PC-3 (cell line): ENCODE measurements around the gene PER2.

Experiments used
- EZH2 ChIP-seq: fragments of 300-600 bp; sonication (generic); IDR thresholded peaks from one replicate; pipeline ENCODE4 v1.6.1; 2017; ENCODE audit warnings: antibody characterized with exemption, mild to moderate bottlenecking, low read length; ENCODE audit not compliant: unreplicated experiment
- TF ChIP-seq, protein P1 (sequence below): fragments of 300-600 bp; sonication (generic); conservative IDR thresholded peaks from 2 replicates; pipeline ENCODE4 v1.5.1; 2017; ENCODE audit warnings: antibody characterized with exemption, low read depth, mild to moderate bottlenecking, low read length

GRCh38 chr2:238247002-238247822 is 41.2 kb downstream of the PER2 start:
- TF ChIP-seq, protein P1, sequence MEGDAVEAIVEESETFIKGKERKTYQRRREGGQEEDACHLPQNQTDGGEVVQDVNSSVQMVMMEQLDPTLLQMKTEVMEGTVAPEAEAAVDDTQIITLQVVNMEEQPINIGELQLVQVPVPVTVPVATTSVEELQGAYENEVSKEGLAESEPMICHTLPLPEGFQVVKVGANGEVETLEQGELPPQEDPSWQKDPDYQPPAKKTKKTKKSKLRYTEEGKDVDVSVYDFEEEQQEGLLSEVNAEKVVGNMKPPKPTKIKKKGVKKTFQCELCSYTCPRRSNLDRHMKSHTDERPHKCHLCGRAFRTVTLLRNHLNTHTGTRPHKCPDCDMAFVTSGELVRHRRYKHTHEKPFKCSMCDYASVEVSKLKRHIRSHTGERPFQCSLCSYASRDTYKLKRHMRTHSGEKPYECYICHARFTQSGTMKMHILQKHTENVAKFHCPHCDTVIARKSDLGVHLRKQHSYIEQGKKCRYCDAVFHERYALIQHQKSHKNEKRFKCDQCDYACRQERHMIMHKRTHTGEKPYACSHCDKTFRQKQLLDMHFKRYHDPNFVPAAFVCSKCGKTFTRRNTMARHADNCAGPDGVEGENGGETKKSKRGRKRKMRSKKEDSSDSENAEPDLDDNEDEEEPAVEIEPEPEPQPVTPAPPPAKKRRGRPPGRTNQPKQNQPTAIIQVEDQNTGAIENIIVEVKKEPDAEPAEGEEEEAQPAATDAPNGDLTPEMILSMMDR: no peak
- no peak for TF ChIP-seq EZH2
